ENCODE data around the gene TTLL3.
A peak's percentile ranks its signal among the peaks of the same experiment; 100 is the strongest.
"Not testable (repeated sequence)": the region's sequence is repeated elsewhere in the genome, so short reads cannot be mapped to it uniquely, and the experiment has no call there.

The TTLL3 gene

DNA sequence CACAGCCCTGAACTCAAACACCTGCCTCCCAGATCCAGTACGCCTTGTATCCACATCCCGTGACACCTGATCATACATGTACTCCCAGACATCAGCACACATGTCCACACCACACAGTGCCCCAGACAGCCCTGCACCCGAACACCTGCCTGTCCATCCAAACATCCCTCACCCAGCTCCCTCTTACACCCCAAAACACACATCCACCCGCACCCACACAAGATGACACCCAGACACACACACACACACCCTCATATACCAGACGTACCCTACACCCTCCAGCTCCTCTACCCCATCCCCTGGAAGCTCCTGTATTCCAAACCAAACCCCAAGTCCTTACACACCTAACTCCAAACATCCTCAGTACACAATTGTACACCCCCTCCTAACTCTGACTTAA lies 41.0 kb upstream of the TTLL3 start:
- peak; percentile 8 for ATAC-seq

DNA sequence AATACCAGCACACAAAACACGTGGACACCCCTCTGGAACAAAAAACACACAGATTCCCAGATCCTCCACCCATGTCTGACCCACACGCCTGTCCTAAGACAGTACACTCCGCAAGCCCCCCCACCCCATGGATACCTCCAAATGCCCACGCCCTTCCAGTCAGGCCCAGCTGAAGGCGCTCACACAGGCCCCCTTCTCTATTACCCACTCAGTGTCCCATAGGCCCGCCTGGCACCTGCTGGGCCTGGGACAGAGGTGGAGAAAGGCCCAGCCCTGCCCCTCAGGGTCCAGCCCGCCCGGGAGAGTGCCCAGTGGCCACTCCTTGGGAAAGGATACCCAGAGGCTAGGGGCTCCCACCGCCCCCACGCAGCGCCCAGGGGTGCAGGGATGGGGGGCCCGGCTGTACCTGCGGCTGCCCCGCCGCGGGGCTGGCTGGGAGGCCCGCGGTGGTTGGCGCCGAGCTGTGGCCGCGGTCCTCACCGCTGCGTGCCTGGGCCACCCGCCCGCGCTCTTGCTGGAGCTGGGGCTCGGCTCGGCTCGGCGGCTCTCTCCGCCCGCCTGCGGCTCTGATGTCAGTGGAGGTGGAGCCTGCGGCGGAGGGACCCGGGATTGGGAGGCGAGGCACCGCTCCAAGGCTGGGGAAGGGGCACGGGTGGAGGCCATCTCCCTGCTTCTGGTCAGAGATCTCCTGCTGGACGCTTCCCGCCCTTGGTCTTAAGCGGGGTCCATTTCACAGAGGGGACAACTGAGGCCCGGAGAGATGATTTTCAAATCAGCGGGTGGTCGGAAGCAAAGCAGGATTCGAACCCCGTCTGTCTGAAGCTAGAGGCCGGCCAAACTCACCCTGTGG lies 40.4 kb upstream of the TTLL3 start, which contains the start of gene CAMK1:
CAMK1 (minus strand) TSS at position 522 of the 850 bp plus-strand sequence. CDS start 2,198 bp downstream, outside the sequence.
- peak; percentile 98 for ATAC-seq
- no peak for TF ChIP-seq ZFP3 (CRISPR knock-in tag; IDR thresholded peaks at IDR 0.05)
- TF ChIP-seq, protein P1, sequence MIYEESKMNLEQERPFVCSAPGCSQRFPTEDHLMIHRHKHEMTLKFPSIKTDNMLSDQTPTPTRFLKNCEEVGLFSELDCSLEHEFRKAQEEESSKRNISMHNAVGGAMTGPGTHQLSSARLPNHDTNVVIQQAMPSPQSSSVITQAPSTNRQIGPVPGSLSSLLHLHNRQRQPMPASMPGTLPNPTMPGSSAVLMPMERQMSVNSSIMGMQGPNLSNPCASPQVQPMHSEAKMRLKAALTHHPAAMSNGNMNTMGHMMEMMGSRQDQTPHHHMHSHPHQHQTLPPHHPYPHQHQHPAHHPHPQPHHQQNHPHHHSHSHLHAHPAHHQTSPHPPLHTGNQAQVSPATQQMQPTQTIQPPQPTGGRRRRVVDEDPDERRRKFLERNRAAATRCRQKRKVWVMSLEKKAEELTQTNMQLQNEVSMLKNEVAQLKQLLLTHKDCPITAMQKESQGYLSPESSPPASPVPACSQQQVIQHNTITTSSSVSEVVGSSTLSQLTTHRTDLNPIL (CRISPR knock-in tag; IDR thresholded peaks at IDR 0.05; ENCODE audit: low read depth): no peak
- no peak for TF ChIP-seq CSRNP3 (CRISPR knock-in tag; IDR thresholded peaks at IDR 0.05)
- TF ChIP-seq TCF4 (CRISPR knock-in tag; IDR thresholded peaks at IDR 0.05; ENCODE audit: borderline replicate concordance): no peak
- TF ChIP-seq ZNF70 (CRISPR knock-in tag; IDR thresholded peaks at IDR 0.05): no peak

More for the DNA sequence above, 41.0 kb upstream of the TTLL3 start:
- TF ChIP-seq POU6F1 (CRISPR knock-in tag; IDR thresholded peaks at IDR 0.05; ENCODE audit: borderline replicate concordance, low read depth): no peak
- no peak for TF ChIP-seq ZFP3 (CRISPR knock-in tag; IDR thresholded peaks at IDR 0.05)
- TF ChIP-seq TCF4 (CRISPR knock-in tag; IDR thresholded peaks at IDR 0.05; ENCODE audit: borderline replicate concordance): no peak
- TF ChIP-seq ARNTL (CRISPR knock-in tag; IDR thresholded peaks at IDR 0.05; ENCODE audit: borderline replicate concordance, low read depth): no peak
- TF ChIP-seq BACH2 (CRISPR knock-in tag; IDR thresholded peaks at IDR 0.05; ENCODE audit: borderline replicate concordance): no peak
- no peak for TF ChIP-seq ZNF565 (CRISPR knock-in tag; conservative IDR thresholded peaks at IDR 0.05; ENCODE audit: low read depth)
- TF ChIP-seq OSR1 (CRISPR knock-in tag; IDR thresholded peaks at IDR 0.05): no peak
- TF ChIP-seq, protein P1 (CRISPR knock-in tag; IDR thresholded peaks at IDR 0.05; ENCODE audit: low read depth): no peak
- no peak for TF ChIP-seq CSRNP3 (CRISPR knock-in tag; IDR thresholded peaks at IDR 0.05)
- no peak for TF ChIP-seq RARB (CRISPR knock-in tag; IDR thresholded peaks at IDR 0.05)
- no peak for TF ChIP-seq ESRRG (CRISPR knock-in tag; IDR thresholded peaks at IDR 0.05)

- TF ChIP-seq ZNF565 (CRISPR knock-in tag; conservative IDR thresholded peaks at IDR 0.05; ENCODE audit: low read depth) (no peak), CSDC2 (CRISPR knock-in tag; IDR thresholded peaks at IDR 0.05) (no peak), TOX (CRISPR knock-in tag; IDR thresholded peaks at IDR 0.05; ENCODE audit: borderline replicate concordance) (no peak), SNAI2 (CRISPR knock-in tag; IDR thresholded peaks at IDR 0.05) (no peak), CSRNP3 (CRISPR knock-in tag; IDR thresholded peaks at IDR 0.05) (no peak), BACH2 (CRISPR knock-in tag; IDR thresholded peaks at IDR 0.05; ENCODE audit: borderline replicate concordance) (no peak), GLIS3 (CRISPR knock-in tag; IDR thresholded peaks at IDR 0.05) (no peak), OSR1 (CRISPR knock-in tag; IDR thresholded peaks at IDR 0.05) (no peak), ZC3H10 (CRISPR knock-in tag; IDR thresholded peaks at IDR 0.05) (no peak), ZNF70 (CRISPR knock-in tag; IDR thresholded peaks at IDR 0.05) (no peak), POU6F1 (CRISPR knock-in tag; IDR thresholded peaks at IDR 0.05; ENCODE audit: borderline replicate concordance, low read depth) (no peak), ARNTL (CRISPR knock-in tag; IDR thresholded peaks at IDR 0.05; ENCODE audit: borderline replicate concordance, low read depth) (no peak), TCF4 (CRISPR knock-in tag; IDR thresholded peaks at IDR 0.05; ENCODE audit: borderline replicate concordance) (no peak)
These were observed 39.7 kb upstream of the TTLL3 start for GRCh38 chr3:9770276-9770812.

DNA sequence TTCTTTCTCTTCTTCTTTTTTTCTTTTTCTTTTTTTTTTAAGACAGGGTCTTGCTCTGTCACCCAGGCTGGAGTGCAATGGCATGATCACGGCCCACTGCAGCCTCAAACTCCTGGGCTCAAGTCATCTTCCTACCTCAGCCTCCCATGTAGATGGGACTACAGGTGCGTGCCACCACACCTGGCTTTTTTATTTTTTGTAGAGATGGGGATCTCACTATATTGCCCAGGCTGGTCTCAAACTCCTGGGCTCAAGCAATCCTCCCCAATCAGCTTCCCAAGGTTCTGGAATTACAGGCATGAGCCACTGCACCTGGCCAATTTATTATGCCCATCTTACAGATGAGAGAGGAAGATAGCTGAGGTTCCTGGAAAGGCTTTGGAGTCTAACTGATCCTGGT lies 39.1 kb upstream of the TTLL3 start:
- ATAC-seq: not testable (repeated sequence)

More at GRCh38 chr3:9770276-9770812, 39.7 kb upstream of the TTLL3 start:
- no peak for ATAC-seq
